Lung (tissue), 12 donors: ENCODE data around the gene MVB12B. TPM values are rescaled to one million over a fixed set of nuclear protein-coding genes. Genes with fewer than 3 reads are reported as not detected.

ENCODE experiments used
- ATAC-seq: fragments of 200-7000 bp; cut with Tn5 transposase; one replicate; pipeline ENCODE4 v1.9.1; 2020; ENCODE audit warnings: moderate number of reproducible peaks; ENCODE audit not compliant: insufficient read depth, low FRiP score
- DNase-seq, 3 donors: peaks; one replicate each; pipeline ENCODE4 v3.0.0-alpha.2; 2013 to 2017
- H3K27ac ChIP-seq, 2 donors: one replicate each; pipeline ENCODE4 v1.5.1; 2013; ENCODE audit warnings: mild to moderate bottlenecking in 2 of 2, moderate library complexity in 2 of 2, control low read depth in 1 of 2, inconsistent platforms in 1 of 2, low read depth in 1 of 2, low read length in 1 of 2
- H3K27me3 ChIP-seq, 3 donors: one replicate each; pipeline ENCODE4 v1.5.1; 2013; ENCODE audit warnings: low read length in 2 of 3; ENCODE audit not compliant: control insufficient read depth in 3 of 3, insufficient read depth in 3 of 3
- H3K36me3 ChIP-seq, 4 donors: one replicate each; pipeline ENCODE4 v1.5.1; 2013; ENCODE audit warnings: low read length in 4 of 4, mild to moderate bottlenecking in 1 of 4, moderate library complexity in 1 of 4; ENCODE audit not compliant: control insufficient read depth in 4 of 4, insufficient read depth in 4 of 4
- H3K4me1 ChIP-seq, 5 donors: one replicate each; pipeline ENCODE4 v1.5.1; 2013; ENCODE audit warnings: low read length in 5 of 5, mild to moderate bottlenecking in 2 of 5, moderate library complexity in 1 of 5; ENCODE audit not compliant: control insufficient read depth in 5 of 5, insufficient read depth in 5 of 5
- H3K4me3 ChIP-seq: one replicate; pipeline ENCODE4 v1.5.1; 2013; ENCODE audit warnings: mild to moderate bottlenecking, control low read depth, moderate library complexity
- H3K9ac ChIP-seq, 2 donors: one replicate each; pipeline ENCODE4 v1.5.1; 2013; ENCODE audit warnings: low read length in 2 of 2, control low read depth in 1 of 2; ENCODE audit not compliant: insufficient read depth in 1 of 2
- H3K9me3 ChIP-seq, 4 donors: one replicate each; pipeline ENCODE4 v1.5.1; 2013; ENCODE audit warnings: low read length in 3 of 4, mild to moderate bottlenecking in 1 of 4, moderate library complexity in 1 of 4; ENCODE audit not compliant: control insufficient read depth in 4 of 4, insufficient read depth in 3 of 4
- WGBS, 2 donors: extraction: QIAGEN DNeasy Blood & Tissue Kit; methylation state at CpG; one replicate each; pipeline ENCODE4 v1.1.7; 2013; 5-methylcytosine and 5-hydroxymethylcytosine counted together
- polyA plus RNA-seq, 2 donors: library from polyadenylated mRNA; stranded (reverse); fragments of 200-250 nt; gene quantifications; one replicate each; pipeline ENCODE4 v1.2.1, GENCODE V29; 2013
- total RNA-seq, 2 donors: library from RNA; depleted of rRNA in 1 of 2; stranded (reverse); fragments of >200 nt in 1 of 2; gene quantifications; one replicate each; pipeline ENCODE4 v1.2.1, GENCODE V29; 2014 to 2021
- TF ChIP-seq, protein P1 (sequence below): IDR thresholded peaks from 2 replicates; pipeline ENCODE4 v1.5.1; 2012; ENCODE audit warnings: mild to moderate bottlenecking; ENCODE audit errors: control extremely low read depth, extremely low read depth
- donor health status: control.
- donor health status: control.
- donor health status: Bipolar disorder and iron deficiency.
- donor health status: healthy.
- donor health status: DM: yes; HTN: yes; CAD: no.

Gene MVB12B
- total and polyA plus RNA-seq, 4 donors = 9.5 to 33.6 (median 16.5) TPM

DNA sequence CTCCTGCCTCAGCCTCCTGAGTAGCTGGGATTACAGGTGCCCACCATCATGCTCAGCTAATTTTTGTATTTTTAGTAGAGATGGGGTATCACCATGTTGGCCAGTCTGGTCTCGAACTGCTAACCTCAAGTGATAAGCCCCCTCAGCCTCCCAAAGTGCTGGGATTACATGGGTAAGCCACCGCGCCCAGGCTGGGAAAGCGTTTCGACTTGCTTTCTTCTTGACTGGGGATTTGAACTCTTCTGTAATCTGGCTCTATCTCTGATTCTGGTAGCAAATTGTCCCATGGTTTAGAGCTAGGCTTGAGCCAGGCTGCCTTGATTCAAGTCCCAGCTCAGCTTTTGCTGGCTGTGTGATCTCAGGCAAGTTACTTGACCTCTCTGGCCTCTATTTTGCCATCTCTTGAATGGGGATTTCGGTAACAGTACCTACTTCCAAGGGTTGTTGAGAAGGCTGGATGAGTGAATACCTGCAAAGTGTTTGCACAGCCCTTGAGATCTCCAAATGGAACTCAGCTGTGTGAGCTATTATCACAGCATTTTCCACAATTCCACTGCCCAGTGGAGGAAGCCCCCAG lies 20.5 kb upstream of the MVB12B start:
- no peaks in the 10 kb centered on the region for H3K9me3 ChIP-seq
- WGBS, 2 donors = 92 to 95% methylated on average over 6 of the region's 6 CpGs
- no peak overlapping the region for H3K27ac ChIP-seq
- TF ChIP-seq, protein P1, sequence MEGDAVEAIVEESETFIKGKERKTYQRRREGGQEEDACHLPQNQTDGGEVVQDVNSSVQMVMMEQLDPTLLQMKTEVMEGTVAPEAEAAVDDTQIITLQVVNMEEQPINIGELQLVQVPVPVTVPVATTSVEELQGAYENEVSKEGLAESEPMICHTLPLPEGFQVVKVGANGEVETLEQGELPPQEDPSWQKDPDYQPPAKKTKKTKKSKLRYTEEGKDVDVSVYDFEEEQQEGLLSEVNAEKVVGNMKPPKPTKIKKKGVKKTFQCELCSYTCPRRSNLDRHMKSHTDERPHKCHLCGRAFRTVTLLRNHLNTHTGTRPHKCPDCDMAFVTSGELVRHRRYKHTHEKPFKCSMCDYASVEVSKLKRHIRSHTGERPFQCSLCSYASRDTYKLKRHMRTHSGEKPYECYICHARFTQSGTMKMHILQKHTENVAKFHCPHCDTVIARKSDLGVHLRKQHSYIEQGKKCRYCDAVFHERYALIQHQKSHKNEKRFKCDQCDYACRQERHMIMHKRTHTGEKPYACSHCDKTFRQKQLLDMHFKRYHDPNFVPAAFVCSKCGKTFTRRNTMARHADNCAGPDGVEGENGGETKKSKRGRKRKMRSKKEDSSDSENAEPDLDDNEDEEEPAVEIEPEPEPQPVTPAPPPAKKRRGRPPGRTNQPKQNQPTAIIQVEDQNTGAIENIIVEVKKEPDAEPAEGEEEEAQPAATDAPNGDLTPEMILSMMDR = no peak
- no peak for DNase-seq
- H3K27me3 ChIP-seq = peaks cover 0 to under 1% (median 0%) of the 10 kb centered on the region in 3 donors
- H3K4me3 ChIP-seq = no peak overlapping the region
- ATAC-seq = no peak
- H3K36me3 ChIP-seq = no peaks in the 10 kb centered on the region
- peaks cover 0 to 12% (median 6%) of the 10 kb centered on the region in 5 donors for H3K4me1 ChIP-seq
- no peak overlapping the region for H3K9ac ChIP-seq

DNA sequence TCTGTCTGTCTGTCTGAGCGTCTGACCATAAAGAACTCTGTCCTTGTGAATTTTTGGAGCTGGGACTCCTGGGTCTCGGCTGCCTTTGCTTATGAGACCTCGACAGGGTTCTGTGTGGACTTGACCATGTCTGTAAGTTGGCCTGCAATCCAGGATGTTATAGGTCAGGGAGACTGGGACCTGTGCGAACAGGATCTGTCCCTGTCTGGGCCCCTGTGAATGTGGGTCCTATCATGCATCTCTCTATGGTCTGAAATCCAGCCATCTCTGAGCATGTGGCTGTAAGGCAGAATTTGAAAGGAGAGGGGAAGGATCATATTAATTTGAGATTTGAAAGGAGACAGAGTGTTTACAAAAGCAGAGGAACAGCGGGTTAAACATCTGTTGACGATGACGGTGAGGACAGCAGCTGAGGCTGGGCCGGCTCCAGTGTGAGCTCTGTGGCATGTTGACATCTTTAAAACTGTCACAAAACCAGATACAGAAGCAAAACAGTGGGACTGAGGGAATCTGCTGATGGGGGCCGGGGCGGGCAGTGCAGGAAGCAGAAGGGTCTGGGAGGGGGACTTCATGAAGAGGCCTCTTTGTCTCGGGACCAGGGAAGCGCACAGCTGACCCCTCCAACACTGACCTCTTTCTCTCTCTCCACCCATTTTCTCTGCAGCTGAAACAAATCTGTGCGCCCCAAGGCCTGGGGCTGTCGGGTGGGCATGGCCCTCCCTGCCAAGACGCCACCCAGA lies 19.1 kb upstream of the MVB12B start:
- Histone ChIP-seq H3K9me3 (no peaks in the 10 kb centered on the region), H3K36me3 (no peaks in the 10 kb centered on the region), H3K27ac (no peak overlapping the region), H3K27me3 (no peaks in the 10 kb centered on the region), H3K4me3 (no peak overlapping the region), H3K4me1 (peaks cover 0 to 12% (median 6%) of the 10 kb centered on the region in 5 donors), H3K9ac (no peak overlapping the region)
- TF ChIP-seq, protein P1 = no peak
- ATAC-seq (no peak), DNase-seq (peak; percentile 54 to 70 (median 61))
- 74 to 79% methylated on average over 15 of the region's 15 CpGs for WGBS, 2 donors

DNA sequence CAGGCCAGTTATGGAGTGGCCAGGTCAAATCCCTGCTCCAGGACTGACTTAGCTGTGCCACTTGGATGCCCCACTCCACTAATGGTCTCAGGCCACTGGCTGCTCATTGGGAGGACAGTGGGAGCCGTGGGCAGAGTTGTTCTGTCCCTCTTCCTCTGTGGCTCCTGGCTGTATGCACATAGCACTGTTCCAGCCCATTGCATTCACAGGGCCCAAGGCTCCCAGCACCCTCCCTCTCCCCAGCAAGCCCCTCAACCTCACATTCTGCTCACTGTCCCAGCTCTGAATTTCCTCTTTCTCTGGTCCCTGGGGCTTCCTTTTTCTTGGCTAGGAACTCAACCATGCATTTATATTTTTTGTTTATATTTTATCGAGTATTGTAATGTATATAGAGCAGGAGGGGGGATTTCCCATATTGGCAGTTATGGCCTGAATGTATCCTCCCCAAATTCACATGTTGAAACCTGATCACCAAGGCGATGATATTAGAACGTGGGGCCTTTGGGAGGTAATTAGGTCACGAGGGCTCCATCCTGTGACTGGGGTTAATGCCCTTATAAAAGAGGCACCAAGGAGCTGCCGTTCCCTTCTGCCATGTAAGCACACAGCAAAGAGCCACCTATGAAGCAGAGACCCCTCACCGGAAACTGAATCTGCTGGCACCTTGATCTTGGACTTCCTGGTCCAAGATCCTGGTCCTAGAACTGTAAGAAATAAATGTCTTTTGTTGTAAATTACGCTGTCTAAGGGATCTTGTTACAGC lies 17.0 kb upstream of the MVB12B start:
- DNase-seq = no peak
- no peak for ATAC-seq
- H3K4me3 ChIP-seq = no peak overlapping the region
- no peaks in the 10 kb centered on the region for H3K36me3 ChIP-seq
- no peaks in the 10 kb centered on the region for H3K9me3 ChIP-seq
- TF ChIP-seq, protein P1 = no peak
- no peak overlapping the region for H3K9ac ChIP-seq
- H3K27ac ChIP-seq = no peak overlapping the region
- 72 to 73% methylated on average over 8 of the region's 8 CpGs for WGBS, 2 donors
- peaks cover 0 to 12% (median 5%) of the 10 kb centered on the region in 5 donors for H3K4me1 ChIP-seq
- H3K27me3 ChIP-seq = no peaks in the 10 kb centered on the region
